Measurements from ENCODE around the gene SACM1L.

DNA sequence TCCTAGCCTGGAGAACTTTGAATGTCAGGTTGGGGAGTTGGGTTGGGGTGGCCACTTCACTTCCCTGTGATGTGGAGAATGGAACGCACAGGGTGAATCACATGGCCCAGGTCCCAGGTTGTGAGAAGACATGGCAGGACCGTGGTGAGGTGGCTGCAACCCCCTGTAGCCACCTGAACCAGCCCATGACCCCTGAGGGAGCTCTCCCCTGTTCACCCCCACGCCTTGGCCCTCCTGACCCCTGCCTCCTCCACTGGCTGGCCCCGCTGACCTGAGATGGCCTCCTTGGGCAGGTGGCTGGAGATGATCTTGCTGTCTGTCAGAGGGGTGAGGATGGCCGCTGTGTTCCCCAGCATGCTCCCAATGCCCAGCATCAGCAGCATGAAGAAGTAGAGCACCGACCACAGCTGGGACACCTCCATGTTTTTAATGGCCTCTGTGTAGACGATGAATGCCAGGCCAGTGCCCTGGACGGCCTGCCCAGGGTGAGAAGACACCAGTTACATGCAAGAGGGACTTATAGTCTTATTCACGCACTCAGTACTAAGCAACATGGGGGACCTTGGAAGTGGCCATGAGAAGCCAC is 76.2 kb downstream of the SACM1L start:
- TF ChIP-seq, protein P1, sequence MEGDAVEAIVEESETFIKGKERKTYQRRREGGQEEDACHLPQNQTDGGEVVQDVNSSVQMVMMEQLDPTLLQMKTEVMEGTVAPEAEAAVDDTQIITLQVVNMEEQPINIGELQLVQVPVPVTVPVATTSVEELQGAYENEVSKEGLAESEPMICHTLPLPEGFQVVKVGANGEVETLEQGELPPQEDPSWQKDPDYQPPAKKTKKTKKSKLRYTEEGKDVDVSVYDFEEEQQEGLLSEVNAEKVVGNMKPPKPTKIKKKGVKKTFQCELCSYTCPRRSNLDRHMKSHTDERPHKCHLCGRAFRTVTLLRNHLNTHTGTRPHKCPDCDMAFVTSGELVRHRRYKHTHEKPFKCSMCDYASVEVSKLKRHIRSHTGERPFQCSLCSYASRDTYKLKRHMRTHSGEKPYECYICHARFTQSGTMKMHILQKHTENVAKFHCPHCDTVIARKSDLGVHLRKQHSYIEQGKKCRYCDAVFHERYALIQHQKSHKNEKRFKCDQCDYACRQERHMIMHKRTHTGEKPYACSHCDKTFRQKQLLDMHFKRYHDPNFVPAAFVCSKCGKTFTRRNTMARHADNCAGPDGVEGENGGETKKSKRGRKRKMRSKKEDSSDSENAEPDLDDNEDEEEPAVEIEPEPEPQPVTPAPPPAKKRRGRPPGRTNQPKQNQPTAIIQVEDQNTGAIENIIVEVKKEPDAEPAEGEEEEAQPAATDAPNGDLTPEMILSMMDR (IDR thresholded peaks at IDR 0.05; ENCODE audit: low read depth, low read length, poor library complexity, severe bottlenecking) = no peak
- TF ChIP-seq EZH2phosphoT487 (IDR thresholded peaks at IDR 0.05; ENCODE audit: borderline replicate concordance, low read length) = no peak

All from DOHH2 (cell line).